GM13976 (cell line): ENCODE data around the gene CTIF.

Experiments
- DNase-seq: peaks from one replicate; pipeline ENCODE4 v3.0.0; 2012; ENCODE audit warnings: low spot score
- in situ Hi-C: fragments of 300-500 bp; cut with MboI; formaldehyde crosslinking; loops from one replicate; pipeline ENCODE4 v1.12.0; 2022; ENCODE audit warnings: low sequenced_read_pairs, mixed read lengths, inconsistent platforms; ENCODE audit not compliant: unreplicated experiment
- TF ChIP-seq, protein P1 (sequence below): IDR thresholded peaks from 2 replicates; pipeline ENCODE4 v1.5.1; 2012; ENCODE audit warnings: borderline replicate concordance, mild to moderate bottlenecking; ENCODE audit not compliant: insufficient read depth; ENCODE audit errors: extremely low read depth, missing control alignments, control extremely low read depth

The CTIF gene

DNA sequence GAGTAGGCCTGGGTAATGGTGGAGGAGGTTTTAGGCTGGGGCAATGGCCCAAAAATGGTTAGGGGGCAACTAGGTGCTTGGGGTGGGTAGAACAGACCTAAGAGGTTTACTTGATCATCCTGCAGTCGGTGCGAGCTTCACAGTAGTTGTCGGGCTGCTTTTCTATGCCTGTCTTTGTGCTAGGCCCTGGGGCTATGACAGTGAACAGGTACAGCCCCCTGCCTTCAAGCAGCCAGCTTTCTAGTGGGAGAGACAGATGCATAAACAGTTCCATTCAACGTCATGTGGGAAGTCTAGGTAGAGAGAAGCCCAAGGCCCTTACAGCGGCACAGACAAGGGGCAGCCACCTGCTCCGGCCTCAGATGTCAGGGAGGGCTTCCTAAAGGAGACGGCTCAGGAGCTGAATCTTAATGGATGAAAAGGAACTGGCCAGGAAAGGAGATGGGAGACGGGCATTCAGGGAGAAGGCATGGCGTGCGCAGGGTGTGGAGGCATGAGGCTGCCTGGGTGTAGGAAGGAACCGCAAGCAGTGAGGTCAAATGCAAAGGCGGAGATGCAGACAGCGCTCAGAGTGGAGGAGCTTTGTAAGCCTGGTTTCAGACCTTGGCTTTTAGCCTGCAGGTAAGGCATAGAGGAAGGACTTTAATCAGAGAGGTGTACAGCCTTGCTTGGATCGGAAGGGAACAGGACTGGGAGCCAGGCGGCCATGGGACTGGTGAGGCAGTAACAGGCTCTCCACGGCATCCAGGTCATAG is 6.0 kb downstream of the CTIF start:
- TF ChIP-seq, protein P1, sequence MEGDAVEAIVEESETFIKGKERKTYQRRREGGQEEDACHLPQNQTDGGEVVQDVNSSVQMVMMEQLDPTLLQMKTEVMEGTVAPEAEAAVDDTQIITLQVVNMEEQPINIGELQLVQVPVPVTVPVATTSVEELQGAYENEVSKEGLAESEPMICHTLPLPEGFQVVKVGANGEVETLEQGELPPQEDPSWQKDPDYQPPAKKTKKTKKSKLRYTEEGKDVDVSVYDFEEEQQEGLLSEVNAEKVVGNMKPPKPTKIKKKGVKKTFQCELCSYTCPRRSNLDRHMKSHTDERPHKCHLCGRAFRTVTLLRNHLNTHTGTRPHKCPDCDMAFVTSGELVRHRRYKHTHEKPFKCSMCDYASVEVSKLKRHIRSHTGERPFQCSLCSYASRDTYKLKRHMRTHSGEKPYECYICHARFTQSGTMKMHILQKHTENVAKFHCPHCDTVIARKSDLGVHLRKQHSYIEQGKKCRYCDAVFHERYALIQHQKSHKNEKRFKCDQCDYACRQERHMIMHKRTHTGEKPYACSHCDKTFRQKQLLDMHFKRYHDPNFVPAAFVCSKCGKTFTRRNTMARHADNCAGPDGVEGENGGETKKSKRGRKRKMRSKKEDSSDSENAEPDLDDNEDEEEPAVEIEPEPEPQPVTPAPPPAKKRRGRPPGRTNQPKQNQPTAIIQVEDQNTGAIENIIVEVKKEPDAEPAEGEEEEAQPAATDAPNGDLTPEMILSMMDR = no peak
- in situ Hi-C loops = no loop called here
- no peak for DNase-seq

DNA sequence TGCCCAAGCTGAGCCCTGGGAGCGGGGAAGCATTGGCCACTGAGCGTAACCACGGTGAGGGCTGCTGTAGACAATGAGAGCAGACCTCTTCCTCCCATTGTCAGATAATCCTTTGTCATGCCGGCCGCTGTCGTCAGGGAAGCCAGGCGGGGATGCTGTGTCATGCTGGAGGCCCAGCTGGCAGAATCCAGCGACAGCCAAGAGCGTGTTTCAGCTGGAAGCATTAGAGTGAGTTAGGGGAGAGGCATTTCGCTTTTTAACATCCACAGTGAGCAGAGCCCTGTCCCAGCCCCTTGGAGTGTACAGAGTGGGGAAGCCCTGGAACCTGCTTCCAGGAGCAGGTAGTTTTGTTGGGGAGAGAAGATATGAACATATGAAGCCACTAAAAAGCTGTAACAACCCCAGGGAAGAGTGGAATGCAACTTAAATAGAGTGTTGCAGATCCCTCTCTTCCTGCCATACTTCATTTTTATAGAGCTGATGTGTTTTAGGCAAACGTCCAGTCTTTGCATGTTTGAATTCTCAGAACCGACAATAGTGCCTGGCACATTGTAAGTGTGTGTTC is 7.0 kb downstream of the CTIF start:
- DNase-seq = no peak
- in situ Hi-C loops = no loop called here
- TF ChIP-seq, protein P1 = no peak

DNA sequence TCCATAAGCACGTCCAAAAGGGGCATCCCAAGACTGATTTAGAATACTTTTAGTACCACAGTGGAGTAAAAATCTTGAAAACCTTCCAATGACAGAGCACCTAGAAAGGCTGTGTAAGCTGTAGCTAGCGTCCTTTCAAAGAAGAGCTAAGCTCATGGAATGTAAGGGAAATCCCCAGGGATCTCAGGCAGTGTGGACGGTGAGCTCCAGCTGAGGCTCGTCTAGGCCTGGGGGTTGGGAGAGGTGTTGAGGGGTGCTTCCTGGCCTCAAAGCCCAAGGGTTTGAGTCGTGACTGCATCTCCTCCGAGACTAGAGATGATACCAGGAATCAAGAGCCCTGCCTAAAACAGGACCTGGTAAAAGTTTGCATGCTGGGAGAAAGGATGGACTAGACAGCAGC is 7.6 kb downstream of the CTIF start:
- DNase-seq = no peak
- in situ Hi-C loops = no loop called here
- TF ChIP-seq, protein P1 = no peak

DNA sequence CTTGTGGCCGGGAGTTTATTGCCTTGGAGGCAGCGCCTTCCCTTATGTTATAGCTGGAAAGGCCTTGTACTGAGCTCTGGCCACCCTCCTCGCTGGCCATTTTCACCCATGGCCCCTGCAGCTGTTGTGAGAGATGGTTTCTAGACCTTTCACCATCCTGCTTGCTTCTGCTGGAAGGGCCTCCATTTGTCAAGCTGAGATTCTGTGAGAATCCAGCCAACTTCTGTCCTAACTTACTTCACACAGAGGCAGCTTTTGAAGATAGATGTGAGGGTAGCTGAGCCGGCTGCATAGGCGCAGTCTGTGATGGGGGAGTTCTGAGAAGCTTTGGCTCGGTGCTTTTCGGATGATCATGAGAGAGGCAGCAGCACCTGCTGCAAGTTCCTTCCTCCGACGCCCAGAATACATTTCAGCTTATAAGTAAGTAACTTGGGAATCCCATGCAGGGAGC is 8.7 kb downstream of the CTIF start:
- in situ Hi-C loops = no loop called here

DNA sequence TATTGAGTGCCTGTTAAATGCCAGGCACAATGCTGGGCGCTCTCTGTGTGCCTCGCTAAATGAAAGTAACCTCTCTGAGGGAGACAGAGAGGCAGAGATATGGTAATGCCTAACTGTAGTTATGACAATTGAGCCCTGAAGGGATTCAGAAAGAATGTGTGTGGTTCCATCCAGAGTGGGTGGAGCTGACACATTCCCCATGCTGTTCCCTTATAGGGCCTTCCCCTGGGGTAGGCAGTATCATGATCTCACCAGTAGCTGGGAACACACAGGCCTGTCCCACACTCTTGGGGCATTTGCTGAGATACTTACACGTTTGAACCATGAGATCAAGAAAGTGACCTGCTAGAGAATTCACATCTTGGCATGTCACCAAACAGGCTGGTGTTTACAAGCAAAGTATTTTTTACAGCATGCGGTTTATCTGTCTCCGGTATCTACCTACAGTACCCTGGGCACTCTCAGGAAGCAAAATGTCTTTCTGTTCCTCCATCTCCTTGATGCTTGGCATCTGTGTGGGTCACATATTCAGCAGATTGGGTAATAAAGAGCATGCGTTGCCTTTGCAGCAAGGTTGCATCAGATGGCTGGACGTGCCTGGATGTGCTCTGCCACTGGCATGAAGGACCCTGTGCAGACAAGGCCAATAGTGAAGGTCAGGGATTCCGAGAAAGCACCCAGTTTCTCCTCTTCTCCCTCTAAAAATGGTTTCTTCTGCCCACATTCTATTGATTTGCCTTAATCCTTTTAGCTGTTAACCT is 9.4 kb downstream of the CTIF start:
- in situ Hi-C loops = no loop called here
- no peak for DNase-seq
- TF ChIP-seq, protein P1 = no peak

More for the DNA sequence above, 8.7 kb downstream of the CTIF start:
- DNase-seq = no peak
- TF ChIP-seq, protein P1 = no peak

DNA sequence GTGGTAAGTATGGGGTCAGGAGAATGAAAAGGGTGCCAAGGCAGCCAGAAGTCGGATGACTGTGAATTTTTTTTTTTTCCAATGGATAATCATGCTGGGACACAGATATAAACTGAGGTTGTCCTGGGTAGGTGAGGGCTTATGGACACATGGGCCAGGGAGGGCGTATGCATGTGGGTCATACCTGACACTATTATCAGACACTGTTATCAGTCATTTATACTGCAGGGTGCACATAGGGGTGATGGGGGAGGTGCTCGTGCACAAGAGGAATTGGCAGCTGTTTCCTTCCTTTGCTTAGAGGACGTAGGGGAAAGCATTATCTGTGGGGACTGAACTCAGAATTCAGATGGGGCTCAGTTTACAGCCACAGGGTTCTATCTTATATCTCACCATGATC is 10.1 kb downstream of the CTIF start:
- no peak for DNase-seq
- in situ Hi-C loops = no loop called here
- TF ChIP-seq, protein P1 = no peak
